Astrocyte of the cerebellum (primary cell): ENCODE data around the gene LEKR1.
A peak's percentile ranks its signal among the peaks of the same experiment; 100 is the strongest.

ENCODE experiments used
- DNase-seq: peaks from one replicate; pipeline ENCODE4 v3.0.0-alpha.2; 2011; ENCODE audit warnings: low read depth
- H3K4me3 ChIP-seq: 2 replicates; pipeline ENCODE4 v1.5.1; 2011; ENCODE audit warnings: mild to moderate bottlenecking, low read depth, low read length, moderate library complexity
- in situ Hi-C: cut with HindIII; loops from 2 replicates; pipeline ENCODE4 v1.10.0; 2017; ENCODE audit warnings: low sequenced_read_pairs
- TF ChIP-seq, protein P1 (sequence below): IDR thresholded peaks from 2 replicates; pipeline ENCODE4 v1.5.1; 2012; ENCODE audit warnings: low read length, low read depth, moderate library complexity, mild to moderate bottlenecking; ENCODE audit errors: missing control alignments

Gene LEKR1

GRCh38 chr3:156997351-156997750, 171.2 kb downstream of the LEKR1 start:
- TF ChIP-seq, protein P1, sequence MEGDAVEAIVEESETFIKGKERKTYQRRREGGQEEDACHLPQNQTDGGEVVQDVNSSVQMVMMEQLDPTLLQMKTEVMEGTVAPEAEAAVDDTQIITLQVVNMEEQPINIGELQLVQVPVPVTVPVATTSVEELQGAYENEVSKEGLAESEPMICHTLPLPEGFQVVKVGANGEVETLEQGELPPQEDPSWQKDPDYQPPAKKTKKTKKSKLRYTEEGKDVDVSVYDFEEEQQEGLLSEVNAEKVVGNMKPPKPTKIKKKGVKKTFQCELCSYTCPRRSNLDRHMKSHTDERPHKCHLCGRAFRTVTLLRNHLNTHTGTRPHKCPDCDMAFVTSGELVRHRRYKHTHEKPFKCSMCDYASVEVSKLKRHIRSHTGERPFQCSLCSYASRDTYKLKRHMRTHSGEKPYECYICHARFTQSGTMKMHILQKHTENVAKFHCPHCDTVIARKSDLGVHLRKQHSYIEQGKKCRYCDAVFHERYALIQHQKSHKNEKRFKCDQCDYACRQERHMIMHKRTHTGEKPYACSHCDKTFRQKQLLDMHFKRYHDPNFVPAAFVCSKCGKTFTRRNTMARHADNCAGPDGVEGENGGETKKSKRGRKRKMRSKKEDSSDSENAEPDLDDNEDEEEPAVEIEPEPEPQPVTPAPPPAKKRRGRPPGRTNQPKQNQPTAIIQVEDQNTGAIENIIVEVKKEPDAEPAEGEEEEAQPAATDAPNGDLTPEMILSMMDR: no peak
- no peak overlapping the region for H3K4me3 ChIP-seq
- in situ Hi-C loops: no loop called here
- DNase-seq: peak; percentile 6

- in situ Hi-C loops: no loop called here
- H3K4me3 ChIP-seq: no peak overlapping the region
- TF ChIP-seq, protein P1: no peak
- DNase-seq: no peak
Observed at GRCh38 chr3:157001221-157001957, 175.2 kb downstream of the LEKR1 start.

DNA sequence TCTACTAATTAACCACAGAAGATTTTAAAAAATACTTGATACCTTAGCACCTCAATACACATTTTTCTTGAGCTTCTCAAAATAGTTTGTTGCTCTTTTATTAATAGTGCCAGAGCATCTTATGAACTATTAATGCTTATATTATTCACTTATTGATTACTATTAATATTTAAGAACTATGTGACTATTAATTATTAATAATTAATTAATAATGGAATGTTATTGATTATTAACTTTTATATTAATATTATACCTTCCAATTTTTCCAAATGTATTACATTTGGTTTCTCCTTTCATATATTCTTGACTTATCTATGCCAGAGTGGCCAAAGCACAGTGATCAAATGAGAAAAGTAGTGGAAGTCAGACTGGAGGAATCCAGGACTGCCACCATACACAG, 195.5 kb downstream of the LEKR1 start:
- no peak for DNase-seq

DNA sequence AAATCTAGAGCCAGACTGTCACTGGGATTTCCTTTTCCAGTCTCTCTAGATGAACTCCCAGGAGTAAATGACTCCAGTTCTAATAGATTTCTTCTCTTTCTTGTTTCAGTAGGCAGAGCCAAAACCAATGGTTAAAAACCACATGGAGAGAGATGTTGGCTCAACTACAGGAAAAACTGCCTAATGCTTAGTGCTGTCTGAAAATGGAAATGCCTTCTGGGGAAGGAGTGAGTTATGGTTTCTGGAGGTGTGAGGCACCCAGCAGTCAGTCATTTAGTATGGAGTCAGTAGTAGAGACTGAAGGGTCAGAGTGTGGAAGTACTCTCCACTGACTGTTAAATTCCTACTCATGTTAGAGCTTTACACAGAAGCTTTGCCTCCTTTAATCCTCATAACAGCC, 197.1 kb downstream of the LEKR1 start:
- no peak overlapping the region for H3K4me3 ChIP-seq
- TF ChIP-seq, protein P1: no peak
- DNase-seq: peak; percentile 47
- in situ Hi-C loops: no loop called here

More for the DNA sequence above, 195.5 kb downstream of the LEKR1 start:
- H3K4me3 ChIP-seq: no peak overlapping the region
- in situ Hi-C loops: no loop called here
- TF ChIP-seq, protein P1: no peak

GRCh38 chr3:157026091-157026490, 199.9 kb downstream of the LEKR1 start:
- in situ Hi-C loops: no loop called here

DNA sequence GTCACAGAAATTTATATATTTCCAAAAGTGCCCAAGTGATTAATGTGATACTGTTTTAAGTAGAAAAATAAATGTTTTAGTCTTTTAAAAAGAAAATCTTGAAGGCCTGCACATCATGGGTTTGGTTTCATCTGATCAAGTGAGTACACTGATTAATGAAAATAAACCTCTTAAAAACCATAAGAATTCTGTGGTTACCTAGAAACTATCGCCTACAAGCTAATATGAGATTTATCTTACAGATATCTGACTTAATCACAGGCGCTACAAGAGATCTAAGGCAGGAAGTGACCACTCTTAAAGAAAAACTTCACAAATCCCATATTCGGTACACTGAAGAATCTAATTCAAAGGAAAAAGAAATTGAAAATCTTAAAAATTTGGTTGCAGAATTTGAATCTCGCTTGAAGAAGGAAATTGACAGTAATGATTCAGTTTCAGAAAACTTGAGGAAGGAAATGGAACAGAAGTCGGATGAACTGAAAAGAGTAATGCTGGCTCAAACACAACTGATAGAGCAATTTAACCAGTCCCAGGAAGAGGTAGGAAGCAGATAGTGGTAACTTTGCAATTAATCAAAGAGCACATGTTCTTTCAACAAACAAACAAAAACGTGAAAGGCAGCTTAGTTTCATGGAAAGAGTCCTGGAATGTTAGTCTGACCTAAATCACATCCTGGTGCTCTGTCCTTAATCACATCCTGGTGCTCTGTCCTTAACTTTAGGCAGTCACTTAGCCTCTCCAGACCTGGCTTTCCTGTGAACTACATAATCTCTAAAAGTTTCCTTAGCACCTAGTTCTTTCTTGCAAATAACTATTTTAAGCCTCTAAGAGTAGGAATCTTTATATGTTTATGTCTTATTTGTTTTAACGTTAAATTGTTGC, 201.9 kb downstream of the LEKR1 start:
- no peak for DNase-seq
- H3K4me3 ChIP-seq: no peak overlapping the region
- in situ Hi-C loops: no loop called here
- TF ChIP-seq, protein P1: no peak

More at GRCh38 chr3:157026091-157026490, 199.9 kb downstream of the LEKR1 start:
- H3K4me3 ChIP-seq: no peak overlapping the region
- TF ChIP-seq, protein P1: no peak
- no peak for DNase-seq
